Activated CD4-positive, alpha-beta T cell treated with anti-CD3 and anti-CD28 coated beads, Interleukin-2, amount 50 U/mL, for 48 hours (primary cell): ENCODE results near the gene GNG7.
"Not testable (repeated sequence)": the region's sequence is repeated elsewhere in the genome, so short reads cannot be mapped to it uniquely, and the experiment has no call there.

ENCODE experiments used
- DNase-seq, 2 experiments: peaks; one replicate each; pipeline ENCODE4 v3.0.0-alpha.2; 2020

The GNG7 gene

GRCh38 chr19:2569596-2570465 lies 132.7 kb downstream of the GNG7 start:
- no peak for DNase-seq

GRCh38 chr19:2567996-2568395 lies 134.5 kb downstream of the GNG7 start:
- no peak for DNase-seq

- DNase-seq, result no peak
These were observed 134.9 kb downstream of the GNG7 start for GRCh38 chr19:2567580-2567979.

GRCh38 chr19:2563546-2563945 lies 138.9 kb downstream of the GNG7 start:
- not testable (repeated sequence) for DNase-seq

GRCh38 chr19:2561895-2562294 lies 140.6 kb downstream of the GNG7 start:
- DNase-seq, result peak; percentile 68 to 77

- DNase-seq, result no peak
These were observed 141.3 kb downstream of the GNG7 start for GRCh38 chr19:2561221-2561620.

GRCh38 chr19:2560369-2560768 lies 142.1 kb downstream of the GNG7 start:
- DNase-seq, result no peak

GRCh38 chr19:2558543-2558942 lies 144.0 kb downstream of the GNG7 start:
- DNase-seq, result no peak

- DNase-seq, result not testable (repeated sequence)
These were observed 144.4 kb downstream of the GNG7 start for GRCh38 chr19:2558131-2558530.

GRCh38 chr19:2557093-2557440 lies 145.4 kb downstream of the GNG7 start:
- no peak for DNase-seq

GRCh38 chr19:2556221-2557092 lies 146.0 kb downstream of the GNG7 start:
- no peak for DNase-seq

- no peak for DNase-seq
These were observed 146.9 kb downstream of the GNG7 start for GRCh38 chr19:2555422-2556220.

- DNase-seq, result no peak
These were observed 147.6 kb downstream of the GNG7 start for GRCh38 chr19:2554856-2555255.

GRCh38 chr19:2553510-2553909 lies 149.0 kb downstream of the GNG7 start:
- DNase-seq, result no peak

- peak; percentile 42 to 59 for DNase-seq
These were observed 149.6 kb downstream of the GNG7 start for GRCh38 chr19:2552859-2553258.

GRCh38 chr19:2551864-2552185 lies 150.7 kb downstream of the GNG7 start:
- no peak for DNase-seq

- no peak for DNase-seq
These were observed 151.2 kb downstream of the GNG7 start for GRCh38 chr19:2551172-2551863.

- DNase-seq, result no peak
These were observed 151.9 kb downstream of the GNG7 start for GRCh38 chr19:2550431-2551171.

GRCh38 chr19:2549701-2550191 lies 152.7 kb downstream of the GNG7 start:
- DNase-seq, result no peak

- no peak for DNase-seq
These were observed 153.5 kb downstream of the GNG7 start for GRCh38 chr19:2548966-2549365.

- DNase-seq, result no peak
These were observed 154.8 kb downstream of the GNG7 start for GRCh38 chr19:2547721-2548120.
